Caco-2 (cell line): ENCODE measurements around the gene VRTN. TPM values are rescaled to one million over a fixed set of nuclear protein-coding genes. Genes with fewer than 3 reads are reported as not detected.

Source experiments
- BruUV-seq: library from RNA; stranded (reverse); fragments of 400-500 nt; replicated peaks from 2 replicates; lab custom pipeline; 2021; lab: Mats Ljungman, UMichigan
- CTCF ChIA-PET: fragments of 300-600 bp; sonication (Branson Sonifier 250); formaldehyde crosslinking; loops from one replicate; lab custom pipeline; 2022; ENCODE audit warnings: antibody characterized with exemption; lab: Charles Lee
- POLR2A ChIA-PET: fragments of 300-600 bp; sonication (Branson Sonifier 250); formaldehyde crosslinking; loops from one replicate; lab custom pipeline; 2022; ENCODE audit warnings: antibody characterized with exemption; lab: Charles Lee
- DNase-seq, 2 experiments: peaks; one replicate each; pipeline versions ENCODE4 v3.0.0 to v3.0.0-alpha.2; 2020 to 2022
- H3K27me3 ChIP-seq: replicated peaks from 2 replicates; pipeline ENCODE4 v1.6.0; 2011; ENCODE audit warnings: low read length; ENCODE audit not compliant: control insufficient read depth, insufficient read depth
- H3K36me3 ChIP-seq: 2 replicates; pipeline ENCODE4 v1.5.1; 2011; ENCODE audit warnings: low read length; ENCODE audit not compliant: control insufficient read depth, insufficient read depth
- H3K4me1 ChIP-seq: fragments of 250-450 bp; sonication (Bioruptor Pico); 2 replicates; pipeline ENCODE4 v1.5.1; 2020; ENCODE audit warnings: mild to moderate bottlenecking
- H3K4me3 ChIP-seq: 2 replicates; pipeline ENCODE4 v1.5.1; 2011; ENCODE audit warnings: low read depth, mild to moderate bottlenecking, control low read depth, low read length
- H3K9me3 ChIP-seq: fragments of 250-450 bp; sonication (Bioruptor Pico); 2 replicates; pipeline ENCODE4 v1.5.1; 2020; ENCODE audit warnings: mild to moderate bottlenecking, moderate library complexity
- H3K27ac Mint-ChIP-seq: one replicate; pipeline ENCODE4 v1.8.0; 2022; ENCODE audit warnings: mixed read lengths; ENCODE audit not compliant: unreplicated experiment
- H3K27me3 Mint-ChIP-seq: one replicate; pipeline ENCODE4 v1.8.0; 2022; ENCODE audit warnings: mixed read lengths; ENCODE audit not compliant: insufficient read depth, unreplicated experiment
- H3K36me3 Mint-ChIP-seq: one replicate; pipeline ENCODE4 v1.8.0; 2022; ENCODE audit warnings: mild to moderate bottlenecking, mixed read lengths; ENCODE audit not compliant: insufficient read depth, unreplicated experiment
- H3K4me1 Mint-ChIP-seq: one replicate; pipeline ENCODE4 v1.8.0; 2022; ENCODE audit warnings: low read depth, mixed read lengths; ENCODE audit not compliant: unreplicated experiment
- H3K4me3 Mint-ChIP-seq: one replicate; pipeline ENCODE4 v1.8.0; 2022; ENCODE audit warnings: mild to moderate bottlenecking, moderate library complexity, mixed read lengths; ENCODE audit not compliant: unreplicated experiment
- H3K9me3 Mint-ChIP-seq: one replicate; pipeline ENCODE4 v1.8.0; 2022; ENCODE audit warnings: mixed read lengths; ENCODE audit not compliant: unreplicated experiment
- CTCF ChIP-seq, 2 experiments: fragments of 200-600 bp in 1 of 2; IDR thresholded peaks; 1 replicate in 1 of 2; 2 replicates in 1 of 2; pipeline versions ENCODE4 v1.5.1 to v1.8.0; 2011 to 2022; ENCODE audit warnings: antibody characterized with exemption in 1 of 2, control low read depth in 1 of 2, inconsistent platforms in 1 of 2, low read depth in 1 of 2, low read length in 1 of 2, mild to moderate bottlenecking in 1 of 2, moderate library complexity in 1 of 2; ENCODE audit not compliant: insufficient read depth in 1 of 2, severe bottlenecking in 1 of 2, unreplicated experiment in 1 of 2
- intact Hi-C: fragments of 100-400 bp; cut with micrococcal nuclease; formaldehyde crosslinking; loops from one replicate; pipeline ENCODE4 v1.10.0; 2022; ENCODE audit not compliant: unreplicated experiment
- total RNA-seq: library from RNA; stranded (reverse); gene quantifications from 2 replicates; pipeline ENCODE4 v1.2.3, GENCODE V29; 2022

VRTN gene
- total RNA-seq, 1 experiment from 2014 or later: 1.7 TPM

DNA sequence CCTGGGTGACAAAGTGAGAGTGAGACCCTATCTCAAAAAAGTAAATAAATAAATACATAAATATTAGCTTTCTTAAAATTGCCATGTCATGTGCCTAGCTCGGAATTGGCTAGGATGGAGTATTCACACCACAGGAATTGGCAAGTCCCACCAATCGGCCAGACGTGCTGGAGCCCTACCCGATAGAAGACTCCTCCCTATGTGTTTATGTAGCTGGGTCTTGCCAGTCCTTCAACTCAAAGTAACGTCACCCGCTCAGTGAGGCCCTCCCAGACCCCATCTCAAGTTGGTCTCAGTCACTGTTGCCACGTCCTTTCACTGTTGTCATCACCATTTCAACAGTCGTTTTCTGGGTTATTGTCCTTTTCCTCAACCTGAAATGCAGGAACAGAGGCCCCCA lies 20.2 kb downstream of the VRTN start:
- Mint-ChIP-seq H3K9me3 (no peaks in the 10 kb centered on the region), H3K4me1 (no peaks in the 10 kb centered on the region), H3K36me3 (no peaks in the 10 kb centered on the region), H3K27me3 (no peaks in the 10 kb centered on the region), H3K27ac (no peak overlapping the region), H3K4me3 (no peak overlapping the region)
- POLR2A ChIA-PET: no interaction called here
- intact Hi-C loops: loop anchor here (10.0 kb wide), 1 partner anchor 66 kb away; no protein-coding TSS in a partner anchor
- Histone ChIP-seq H3K27me3 (no peaks in the 10 kb centered on the region), H3K9me3 (no peaks in the 10 kb centered on the region), H3K36me3 (no peaks in the 10 kb centered on the region), H3K4me1 (no peaks in the 10 kb centered on the region), H3K4me3 (no peak overlapping the region)
- CTCF ChIA-PET: no interaction called here
- no peak for TF ChIP-seq CTCF (IDR thresholded peaks at IDR 0.05; ENCODE audit: insufficient read depth in 1 of 2, low read depth in 1 of 2, low read length in 1 of 2, severe bottlenecking in 1 of 2, unreplicated experiment in 1 of 2)
- no TSS peak for BruUV-seq
- DNase-seq: no peak

GRCh38 chr14:74377976-74378690 lies 29.9 kb downstream of the VRTN start:
- H3K27me3 ChIP-seq: no peaks in the 10 kb centered on the region
- no peak for DNase-seq
- peaks cover 11% of the 10 kb centered on the region for H3K4me1 ChIP-seq
- intact Hi-C loops: no loop called here
- H3K36me3 ChIP-seq: no peaks in the 10 kb centered on the region
- H3K9me3 ChIP-seq: no peaks in the 10 kb centered on the region
- Mint-ChIP-seq H3K27ac (no peak overlapping the region), H3K4me3 (no peak overlapping the region), H3K9me3 (no peaks in the 10 kb centered on the region), H3K36me3 (no peaks in the 10 kb centered on the region), H3K4me1 (no peaks in the 10 kb centered on the region), H3K27me3 (no peaks in the 10 kb centered on the region)
- no peak for TF ChIP-seq CTCF (IDR thresholded peaks at IDR 0.05; ENCODE audit: insufficient read depth in 1 of 2, low read depth in 1 of 2, low read length in 1 of 2, severe bottlenecking in 1 of 2, unreplicated experiment in 1 of 2)
- CTCF ChIA-PET: no interaction called here
- no peak overlapping the region for H3K4me3 ChIP-seq
- POLR2A ChIA-PET: no interaction called here
- BruUV-seq: no TSS peak

- H3K4me1 Mint-ChIP-seq: no peaks in the 10 kb centered on the region
- no peaks in the 10 kb centered on the region for H3K36me3 Mint-ChIP-seq
- Histone ChIP-seq H3K27me3 (no peaks in the 10 kb centered on the region), H3K36me3 (no peaks in the 10 kb centered on the region), H3K4me1 (no peaks in the 10 kb centered on the region), H3K9me3 (no peaks in the 10 kb centered on the region), H3K4me3 (no peak overlapping the region)
- ChIA-PET POLR2A (no interaction called here), CTCF (interaction anchor here (0.7 kb wide), 1 partner anchor 9 kb away, joined by 3 read pairs; no protein-coding TSS in a partner anchor)
- no peak for TF ChIP-seq CTCF (IDR thresholded peaks at IDR 0.05; ENCODE audit: insufficient read depth in 1 of 2, low read depth in 1 of 2, low read length in 1 of 2, severe bottlenecking in 1 of 2, unreplicated experiment in 1 of 2)
- no peak overlapping the region for H3K27ac Mint-ChIP-seq
- H3K27me3 Mint-ChIP-seq: no peaks in the 10 kb centered on the region
- no peaks in the 10 kb centered on the region for H3K9me3 Mint-ChIP-seq
- intact Hi-C loops: no loop called here
- DNase-seq: no peak
- no TSS peak for BruUV-seq
- no peak overlapping the region for H3K4me3 Mint-ChIP-seq
Measured at GRCh38 chr14:74380172-74380571, 31.9 kb downstream of the VRTN start.
